GM21528 (cell line): Measurements from ENCODE around the gene RAPGEF4.

ENCODE experiments used
- ATAC-seq: cut with Tn5 transposase; IDR thresholded peaks from one replicate; pipeline ENCODE4 v1.9.1; 2021; ENCODE audit warnings: mild to moderate bottlenecking, moderate library complexity; ENCODE audit not compliant: unreplicated experiment, low FRiP score

Gene RAPGEF4

GRCh38 chr2:172962082-172962481 lies 226.4 kb downstream of the RAPGEF4 start:
- no peak for ATAC-seq

- no peak for ATAC-seq
Observed at GRCh38 chr2:172962824-172963223, 227.2 kb downstream of the RAPGEF4 start.

- no peak for ATAC-seq
Observed at GRCh38 chr2:172964511-172965139, 229.0 kb downstream of the RAPGEF4 start.

GRCh38 chr2:172965433-172966212 lies 230.0 kb downstream of the RAPGEF4 start:
- no peak for ATAC-seq

GRCh38 chr2:172967036-172967982 lies 231.7 kb downstream of the RAPGEF4 start:
- ATAC-seq: no peak

- ATAC-seq: no peak
Observed at GRCh38 chr2:172968061-172968469, 232.4 kb downstream of the RAPGEF4 start.

- ATAC-seq: no peak
Observed at GRCh38 chr2:172969166-172969565, 233.5 kb downstream of the RAPGEF4 start.

- no peak for ATAC-seq
Observed at GRCh38 chr2:172969609-172970008, 234.0 kb downstream of the RAPGEF4 start.

GRCh38 chr2:172970660-172971059 lies 235.0 kb downstream of the RAPGEF4 start:
- ATAC-seq: no peak

GRCh38 chr2:172972005-172972619 lies 236.5 kb downstream of the RAPGEF4 start:
- no peak for ATAC-seq

GRCh38 chr2:172974762-172975161 lies 239.1 kb downstream of the RAPGEF4 start:
- no peak for ATAC-seq

- ATAC-seq: no peak
Observed at GRCh38 chr2:172976116-172976515, 240.5 kb downstream of the RAPGEF4 start.

GRCh38 chr2:172976816-172977215 lies 241.2 kb downstream of the RAPGEF4 start:
- ATAC-seq: no peak

GRCh38 chr2:172977270-172978062 lies 241.8 kb downstream of the RAPGEF4 start:
- no peak for ATAC-seq

GRCh38 chr2:172978063-172978383 lies 242.4 kb downstream of the RAPGEF4 start:
- no peak for ATAC-seq

- no peak for ATAC-seq
Observed at GRCh38 chr2:172985139-172985892, 249.7 kb downstream of the RAPGEF4 start.

GRCh38 chr2:172986040-172986439 lies 250.4 kb downstream of the RAPGEF4 start:
- ATAC-seq: no peak

- ATAC-seq: no peak
Observed at GRCh38 chr2:172988728-172989127, 253.1 kb downstream of the RAPGEF4 start.

- ATAC-seq: no peak
Observed at GRCh38 chr2:172991031-172991430, 255.4 kb downstream of the RAPGEF4 start.
